ENCODE data around the gene SGK2.

The SGK2 gene

DNA sequence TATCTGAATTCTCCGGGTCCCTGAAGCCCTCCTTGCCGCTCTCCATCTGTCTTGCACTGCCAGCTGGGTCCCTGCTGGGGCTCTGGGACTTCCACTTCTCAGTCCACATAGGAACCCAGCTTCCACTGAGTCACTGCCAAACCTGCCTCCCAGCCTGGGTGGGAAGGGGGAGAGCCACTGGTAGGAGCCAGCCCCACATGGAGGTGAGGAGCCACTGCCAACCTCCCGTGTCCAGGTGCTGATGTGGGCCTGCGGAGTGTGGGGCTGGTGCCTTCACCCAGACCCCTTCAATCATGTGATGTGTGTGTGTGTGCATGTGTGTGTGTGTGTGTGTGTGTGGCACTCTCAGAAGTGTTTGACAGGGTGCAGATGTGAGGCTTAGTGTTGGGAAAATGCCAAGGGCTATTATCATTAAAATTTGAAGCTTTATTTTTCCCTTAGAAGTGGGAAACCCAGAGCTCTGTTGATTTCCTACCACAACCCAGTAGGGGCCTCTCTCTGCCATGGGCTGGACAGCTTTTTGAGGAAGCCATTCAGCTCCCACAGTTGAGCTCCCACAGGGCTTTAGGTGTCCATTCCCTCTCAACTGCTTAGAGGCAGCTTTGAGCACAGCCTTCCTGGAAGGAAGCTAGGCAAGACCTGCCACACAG is 9.3 kb upstream of the SGK2 start:
- Histone ChIP-seq H3K4me3 (ENCODE audit: low read length) (no peak overlapping the region), H3K4me2 (ENCODE audit: low read length) (no peak overlapping the region), H3K79me2 (ENCODE audit: control insufficient read depth, low read length) (no peaks in the 10 kb centered on the region), H3K36me3 (ENCODE audit: control insufficient read depth, low read length) (no peaks in the 10 kb centered on the region), H3K9me3 (ENCODE audit: control insufficient read depth, insufficient read depth, low read length) (no peaks in the 10 kb centered on the region), H3F3A (ENCODE audit: control insufficient read depth, insufficient read depth) (no peaks in the 10 kb centered on the region), H3K4me1 (ENCODE audit: control insufficient read depth, low read length) (no peaks in the 10 kb centered on the region), H3K27me3 (ENCODE audit: control insufficient read depth, low read length) (no peaks in the 10 kb centered on the region), H3K27ac (ENCODE audit: low read depth, low read length) (no peak overlapping the region), H3K9me2 (replicated peaks; ENCODE audit: control insufficient read depth, low read length) (no peaks in the 10 kb centered on the region), H4K20me1 (ENCODE audit: control insufficient read depth, insufficient read depth, low read depth, low read length) (no peaks in the 10 kb centered on the region)
- TF ChIP-seq EZH2phosphoT487 (IDR thresholded peaks at IDR 0.05; ENCODE audit: borderline replicate concordance, low read length) (no peak), CTCF (IDR thresholded peaks at IDR 0.05; ENCODE audit: low read depth, low read length, poor library complexity, severe bottlenecking) (no peak)

DNA sequence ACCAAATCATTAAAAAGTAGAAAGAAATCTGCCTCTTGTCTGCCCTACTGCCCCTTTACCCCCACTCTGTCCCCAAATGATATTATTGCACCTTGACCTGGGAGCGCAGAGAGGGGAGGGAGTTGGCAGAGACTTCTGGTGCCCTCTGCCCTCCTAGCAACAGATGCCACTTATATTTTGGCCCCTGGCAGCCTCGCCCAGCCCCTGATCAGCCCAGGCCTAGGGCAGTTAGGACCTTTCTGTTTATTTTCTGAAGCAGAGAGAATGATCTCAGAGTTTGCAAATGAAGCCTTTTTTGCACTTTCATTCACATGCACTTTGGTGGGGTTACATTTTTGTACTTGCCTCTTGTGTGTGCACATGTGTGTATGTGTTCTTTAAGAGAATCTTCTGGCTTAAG is 8.4 kb upstream of the SGK2 start:
- no peaks in the 10 kb centered on the region for H3F3A ChIP-seq (ENCODE audit: control insufficient read depth, insufficient read depth)

DNA sequence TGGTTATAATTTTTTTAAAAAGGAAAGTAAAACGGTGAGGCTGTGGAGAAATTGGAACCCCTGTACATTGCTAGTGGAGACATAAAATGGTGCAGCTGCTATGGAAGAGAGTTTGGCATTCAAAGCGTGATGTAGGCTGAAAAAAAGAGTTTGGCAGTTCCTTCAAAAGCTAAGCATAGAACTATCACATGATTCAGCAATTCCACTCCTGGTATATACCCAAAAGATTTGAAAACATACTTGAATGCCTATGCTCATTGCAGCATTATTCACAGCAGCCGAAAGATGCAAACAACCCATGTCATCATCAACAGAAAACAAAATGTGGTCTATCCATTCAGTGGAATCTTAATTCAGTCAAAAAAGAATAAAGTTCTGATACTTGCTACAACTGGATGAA is 4.5 kb upstream of the SGK2 start:
- H3K9me3 ChIP-seq (ENCODE audit: control insufficient read depth, insufficient read depth, low read length) = no peaks in the 10 kb centered on the region
- H3K27me3 ChIP-seq (ENCODE audit: control insufficient read depth, low read length) = no peaks in the 10 kb centered on the region
- no peak overlapping the region for H3K27ac ChIP-seq (ENCODE audit: low read depth, low read length)
- no peak overlapping the region for H3K4me2 ChIP-seq (ENCODE audit: low read length)
- H3K9me2 ChIP-seq (replicated peaks; ENCODE audit: control insufficient read depth, low read length) = no peaks in the 10 kb centered on the region
- H3K36me3 ChIP-seq (ENCODE audit: control insufficient read depth, low read length) = no peaks in the 10 kb centered on the region
- TF ChIP-seq CTCF (IDR thresholded peaks at IDR 0.05; ENCODE audit: low read depth, low read length, poor library complexity, severe bottlenecking) = no peak
- no peak for TF ChIP-seq EZH2phosphoT487 (IDR thresholded peaks at IDR 0.05; ENCODE audit: borderline replicate concordance, low read length)
- H4K20me1 ChIP-seq (ENCODE audit: control insufficient read depth, insufficient read depth, low read depth, low read length) = no peaks in the 10 kb centered on the region
- no peaks in the 10 kb centered on the region for H3K79me2 ChIP-seq (ENCODE audit: control insufficient read depth, low read length)
- H3F3A ChIP-seq (ENCODE audit: control insufficient read depth, insufficient read depth) = no peaks in the 10 kb centered on the region
- no peak overlapping the region for H3K4me3 ChIP-seq (ENCODE audit: low read length)
- no peaks in the 10 kb centered on the region for H3K4me1 ChIP-seq (ENCODE audit: control insufficient read depth, low read length)

More for the DNA sequence above, 8.4 kb upstream of the SGK2 start:
- no peaks in the 10 kb centered on the region for H3K9me3 ChIP-seq (ENCODE audit: control insufficient read depth, insufficient read depth, low read length)
- H3K27me3 ChIP-seq (ENCODE audit: control insufficient read depth, low read length) = no peaks in the 10 kb centered on the region
- no peaks in the 10 kb centered on the region for H3K79me2 ChIP-seq (ENCODE audit: control insufficient read depth, low read length)
- no peak for TF ChIP-seq EZH2phosphoT487 (IDR thresholded peaks at IDR 0.05; ENCODE audit: borderline replicate concordance, low read length)
- no peak for TF ChIP-seq CTCF (IDR thresholded peaks at IDR 0.05; ENCODE audit: low read depth, low read length, poor library complexity, severe bottlenecking)
- H3K27ac ChIP-seq (ENCODE audit: low read depth, low read length) = no peak overlapping the region
- no peaks in the 10 kb centered on the region for H4K20me1 ChIP-seq (ENCODE audit: control insufficient read depth, insufficient read depth, low read depth, low read length)
- no peak overlapping the region for H3K4me2 ChIP-seq (ENCODE audit: low read length)
- no peak overlapping the region for H3K4me3 ChIP-seq (ENCODE audit: low read length)
- H3K36me3 ChIP-seq (ENCODE audit: control insufficient read depth, low read length) = no peaks in the 10 kb centered on the region
- no peaks in the 10 kb centered on the region for H3K4me1 ChIP-seq (ENCODE audit: control insufficient read depth, low read length)
- H3K9me2 ChIP-seq (replicated peaks; ENCODE audit: control insufficient read depth, low read length) = no peaks in the 10 kb centered on the region

Data from DOHH2 (cell line).